PC-9 (cell line): ENCODE data around the gene MAP4.

Source experiments
- EZH2 ChIP-seq: fragments of 200-600 bp; sonication (generic); IDR thresholded peaks from 2 replicates; pipeline ENCODE4 v1.8.0; 2017; ENCODE audit warnings: antibody characterized with exemption, low read depth
- TF ChIP-seq, protein P1 (sequence below): fragments of 200-600 bp; sonication (generic); conservative IDR thresholded peaks from 2 replicates; pipeline ENCODE4 v1.6.1; 2017; ENCODE audit warnings: mixed run types, antibody characterized with exemption, mild to moderate bottlenecking, moderate library complexity

DNA sequence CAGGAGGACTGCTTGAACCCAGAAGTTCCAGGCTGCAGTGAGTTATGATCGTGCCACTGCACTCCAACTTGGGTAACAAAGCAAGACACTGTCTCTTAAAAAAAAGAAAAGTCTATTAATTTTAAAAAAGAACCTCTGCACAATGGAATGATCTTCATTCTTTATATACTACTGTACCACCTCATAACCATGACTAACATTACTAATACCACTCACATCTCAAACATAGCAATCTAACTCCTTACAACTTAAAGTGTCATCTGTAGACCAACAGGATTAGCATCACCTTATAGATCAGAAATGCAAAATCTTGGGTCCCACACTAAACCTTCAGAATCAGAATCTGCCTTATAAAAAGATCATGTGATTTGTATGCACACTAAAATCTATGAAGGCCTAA, 48.8 kb upstream of the MAP4 start:
- TF ChIP-seq, protein P1, sequence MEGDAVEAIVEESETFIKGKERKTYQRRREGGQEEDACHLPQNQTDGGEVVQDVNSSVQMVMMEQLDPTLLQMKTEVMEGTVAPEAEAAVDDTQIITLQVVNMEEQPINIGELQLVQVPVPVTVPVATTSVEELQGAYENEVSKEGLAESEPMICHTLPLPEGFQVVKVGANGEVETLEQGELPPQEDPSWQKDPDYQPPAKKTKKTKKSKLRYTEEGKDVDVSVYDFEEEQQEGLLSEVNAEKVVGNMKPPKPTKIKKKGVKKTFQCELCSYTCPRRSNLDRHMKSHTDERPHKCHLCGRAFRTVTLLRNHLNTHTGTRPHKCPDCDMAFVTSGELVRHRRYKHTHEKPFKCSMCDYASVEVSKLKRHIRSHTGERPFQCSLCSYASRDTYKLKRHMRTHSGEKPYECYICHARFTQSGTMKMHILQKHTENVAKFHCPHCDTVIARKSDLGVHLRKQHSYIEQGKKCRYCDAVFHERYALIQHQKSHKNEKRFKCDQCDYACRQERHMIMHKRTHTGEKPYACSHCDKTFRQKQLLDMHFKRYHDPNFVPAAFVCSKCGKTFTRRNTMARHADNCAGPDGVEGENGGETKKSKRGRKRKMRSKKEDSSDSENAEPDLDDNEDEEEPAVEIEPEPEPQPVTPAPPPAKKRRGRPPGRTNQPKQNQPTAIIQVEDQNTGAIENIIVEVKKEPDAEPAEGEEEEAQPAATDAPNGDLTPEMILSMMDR: no peak
- no peak for TF ChIP-seq EZH2
